DMS114 treated with DMSO at 0.1 percent for 48 hours (cell line): ENCODE results near the gene CITED1.

ENCODE experiments used
- DNase-seq: peaks from one replicate; lab custom pipeline; 2025; ENCODE audit not compliant: unreplicated experiment; lab: John Stamatoyannopoulos, UW

Gene CITED1

GRCh38 chrX:72271091-72271788, 34.5 kb downstream of the CITED1 start:
- no peak for DNase-seq

GRCh38 chrX:72270316-72270866, 35.3 kb downstream of the CITED1 start:
- no peak for DNase-seq

GRCh38 chrX:72269671-72270251, 36.0 kb downstream of the CITED1 start:
- no peak for DNase-seq

GRCh38 chrX:72268597-72269365, 36.9 kb downstream of the CITED1 start:
- no peak for DNase-seq

GRCh38 chrX:72265263-72265662, 40.5 kb downstream of the CITED1 start:
- no peak for DNase-seq

GRCh38 chrX:72262077-72262476, 43.6 kb downstream of the CITED1 start:
- DNase-seq: no peak

- DNase-seq: no peak
These were observed 45.3 kb downstream of the CITED1 start for GRCh38 chrX:72260448-72260847.

GRCh38 chrX:72258174-72258573, 47.5 kb downstream of the CITED1 start:
- no peak for DNase-seq

- DNase-seq: no peak
These were observed 49.9 kb downstream of the CITED1 start for GRCh38 chrX:72255864-72256263.

- no peak for DNase-seq
These were observed 50.3 kb downstream of the CITED1 start for GRCh38 chrX:72255445-72255844.

- no peak for DNase-seq
These were observed 50.9 kb downstream of the CITED1 start for GRCh38 chrX:72254816-72255215.

- no peak for DNase-seq
These were observed 52.0 kb downstream of the CITED1 start for GRCh38 chrX:72253686-72254085.
